Measurements from ENCODE around the gene SMS. TPM values are rescaled to one million over a fixed set of nuclear protein-coding genes. Genes with fewer than 3 reads are reported as not detected.

Gene SMS
- total and polyA plus RNA-seq, 2 donors (not counting 1 experiment from before 2014, with no cell fraction given) = 7.0 to 30.5 TPM

DNA sequence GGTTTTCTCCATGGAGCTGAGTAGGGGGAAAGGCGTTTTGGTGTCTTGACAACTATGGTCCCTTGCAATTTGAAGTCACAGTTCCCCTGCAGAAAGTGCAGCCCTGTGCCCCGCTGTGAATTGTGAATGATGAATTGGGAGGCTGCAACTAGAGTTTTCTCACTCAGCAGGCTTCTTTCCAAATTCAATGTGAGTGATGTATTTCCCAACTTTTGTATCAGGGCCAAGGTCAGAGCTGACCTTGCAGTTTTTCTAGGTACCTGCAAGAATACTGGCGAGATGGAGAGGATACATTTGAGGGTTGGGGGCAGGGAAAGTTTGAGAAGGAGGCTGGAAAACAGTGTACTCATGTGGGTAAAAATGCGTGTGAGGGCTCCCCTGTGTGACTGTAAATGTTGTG is 103.4 kb downstream of the SMS start:
- H3K9ac ChIP-seq (ENCODE audit: low read length) = no peak overlapping the region
- H3K4me2 ChIP-seq (replicated peaks; ENCODE audit: low read depth, low read length, poor library complexity, severe bottlenecking) = no peak overlapping the region
- H3K79me2 ChIP-seq (ENCODE audit: control insufficient read depth, insufficient read depth, low read length) = no peaks in the 10 kb centered on the region
- no peaks in the 10 kb centered on the region for H3K4me1 ChIP-seq (ENCODE audit: control insufficient read depth in 2 of 2, insufficient read depth in 2 of 2, low read length in 2 of 2)
- no peak overlapping the region for H3K4me3 ChIP-seq (ENCODE audit: control extremely low read depth in 1 of 5, extremely low read depth in 1 of 5, insufficient read depth in 1 of 5, low read depth in 2 of 5, low read length in 4 of 5)
- no peak for ATAC-seq (ENCODE audit: low read depth)
- no peaks in the 10 kb centered on the region for H3K27me3 ChIP-seq (replicated peaks in 1 of 4; ENCODE audit: control extremely low read depth in 1 of 4, control insufficient read depth in 3 of 4, insufficient read depth in 4 of 4, low read length in 3 of 4)
- H4K20me1 ChIP-seq (ENCODE audit: control insufficient read depth, insufficient read depth, low read length, poor library complexity, severe bottlenecking) = no peaks in the 10 kb centered on the region
- intact Hi-C loops (cut with micrococcal nuclease) = no loop called here
- H2AFZ ChIP-seq (ENCODE audit: insufficient read depth, low read depth, low read length, poor library complexity, severe bottlenecking) = no peak overlapping the region
- H3K9me3 ChIP-seq (ENCODE audit: control extremely low read depth in 1 of 3, control insufficient read depth in 2 of 3, insufficient read depth in 1 of 3, low read length in 2 of 3) = no peaks in the 10 kb centered on the region
- no peak for DNase-seq
- no peak for TF ChIP-seq EZH2 (IDR thresholded peaks at IDR 0.05; ENCODE audit: borderline replicate concordance, insufficient read depth, low read depth, low read length, poor library complexity, severe bottlenecking)
- TF ChIP-seq, protein P1, sequence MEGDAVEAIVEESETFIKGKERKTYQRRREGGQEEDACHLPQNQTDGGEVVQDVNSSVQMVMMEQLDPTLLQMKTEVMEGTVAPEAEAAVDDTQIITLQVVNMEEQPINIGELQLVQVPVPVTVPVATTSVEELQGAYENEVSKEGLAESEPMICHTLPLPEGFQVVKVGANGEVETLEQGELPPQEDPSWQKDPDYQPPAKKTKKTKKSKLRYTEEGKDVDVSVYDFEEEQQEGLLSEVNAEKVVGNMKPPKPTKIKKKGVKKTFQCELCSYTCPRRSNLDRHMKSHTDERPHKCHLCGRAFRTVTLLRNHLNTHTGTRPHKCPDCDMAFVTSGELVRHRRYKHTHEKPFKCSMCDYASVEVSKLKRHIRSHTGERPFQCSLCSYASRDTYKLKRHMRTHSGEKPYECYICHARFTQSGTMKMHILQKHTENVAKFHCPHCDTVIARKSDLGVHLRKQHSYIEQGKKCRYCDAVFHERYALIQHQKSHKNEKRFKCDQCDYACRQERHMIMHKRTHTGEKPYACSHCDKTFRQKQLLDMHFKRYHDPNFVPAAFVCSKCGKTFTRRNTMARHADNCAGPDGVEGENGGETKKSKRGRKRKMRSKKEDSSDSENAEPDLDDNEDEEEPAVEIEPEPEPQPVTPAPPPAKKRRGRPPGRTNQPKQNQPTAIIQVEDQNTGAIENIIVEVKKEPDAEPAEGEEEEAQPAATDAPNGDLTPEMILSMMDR (IDR thresholded peaks at IDR 0.05) = no peak
- CTCF ChIA-PET = no interaction called here
- H3K27ac ChIP-seq (ENCODE audit: low read length in 2 of 2) = no peak overlapping the region
- Mint-ChIP-seq H3K27me3 (no peaks in the 10 kb centered on the region), H3K27ac (no peak overlapping the region), H3K4me1 (no peaks in the 10 kb centered on the region), H3K9me3 (ENCODE audit: insufficient read depth) (no peaks in the 10 kb centered on the region), H3K4me3 (no peak overlapping the region)
- H3K36me3 ChIP-seq (replicated peaks in 1 of 2; ENCODE audit: control extremely low read depth in 1 of 2, control insufficient read depth in 1 of 2, extremely low read depth in 1 of 2, insufficient read depth in 2 of 2, low read length in 1 of 2) = no peaks in the 10 kb centered on the region
- 100% methylated on average over 1 of the region's 4 CpGs for WGBS (ENCODE audit: insufficient coverage)
- POLR2A ChIA-PET = no interaction called here

Other genes starting within 250 kb of the SMS start
- not detected in 2 replicates for gene SMPX, start 182.6 kb upstream of the SMS start, total RNA-seq
- gene SMPX, start 182.6 kb upstream of the SMS start, polyA plus RNA-seq = not detected in 2 replicates
- gene MBTPS2, start 101.1 kb upstream of the SMS start, total RNA-seq = 8.2 and 8.7 TPM in 2 replicates
- gene MBTPS2, start 101.1 kb upstream of the SMS start, polyA plus RNA-seq = 1.8 and 2.5 TPM in 2 replicates
- gene YY2, start 84.7 kb upstream of the SMS start, total RNA-seq = 2.6 and 3.0 TPM in 2 replicates
- gene YY2, start 84.7 kb upstream of the SMS start, polyA plus RNA-seq = 0.25 and 0.67 TPM in 2 replicates
- gene PHEX, start 91.6 kb downstream of the SMS start, total RNA-seq = 0.15 and 0.56 TPM in 2 replicates
- 0.01 and 0.04 TPM in 2 replicates for gene PHEX, start 91.6 kb downstream of the SMS start, polyA plus RNA-seq

Measured in B cell (primary cell).